ENCODE data around the gene AIMP1. TPM values are rescaled to one million over a fixed set of nuclear protein-coding genes. Genes with fewer than 3 reads are reported as not detected.

AIMP1 gene
- total and polyA plus RNA-seq, 2 experiments from 2014 or later: 33.7 to 53.7 TPM

DNA sequence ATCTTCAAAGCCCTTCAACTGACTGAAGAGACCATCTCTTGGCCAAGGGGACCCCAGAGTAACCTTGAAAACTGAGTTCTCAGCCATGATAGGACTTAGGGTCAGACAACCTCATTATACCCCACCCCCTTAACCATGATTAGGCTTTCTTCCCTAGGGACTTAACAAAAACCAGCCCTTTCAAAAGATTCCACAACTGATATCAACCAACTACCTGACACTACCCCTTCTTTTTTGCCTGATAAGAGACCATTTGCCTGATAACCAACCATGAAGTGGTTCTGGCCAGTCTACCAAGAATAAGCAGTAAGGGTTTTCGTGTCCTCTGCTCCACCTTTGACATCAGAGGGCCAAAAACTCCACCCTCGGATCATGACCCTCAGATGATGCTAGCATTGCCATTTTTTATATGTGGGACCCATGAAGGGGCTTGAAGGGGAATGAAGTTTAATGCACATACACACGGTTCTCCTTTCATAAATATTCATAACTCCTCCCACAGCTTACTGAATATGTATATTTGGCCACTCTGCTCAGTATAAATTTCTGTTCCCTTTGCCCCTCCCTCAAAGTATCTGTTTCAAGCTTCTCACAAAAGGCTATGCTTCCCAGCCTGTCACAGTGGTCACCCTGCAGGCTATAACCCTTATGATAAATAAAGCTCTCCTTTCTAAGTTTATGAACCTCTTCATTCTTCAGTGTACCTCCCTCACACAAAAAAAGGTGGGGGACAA, 12.6 kb upstream of the AIMP1 start:
- 83% methylated on average over 3 of the region's 3 CpGs for WGBS (ENCODE audit: low lambda C conversion rate, missing lambda C conversion rate)
- no peak for DNase-seq (ENCODE audit: low spot score)
- H3K36me3 ChIP-seq (replicated peaks; ENCODE audit: insufficient read depth, low read depth): no peaks in the 10 kb centered on the region
- H2AFZ ChIP-seq: no peak overlapping the region
- no peaks in the 10 kb centered on the region for H4K20me1 ChIP-seq (ENCODE audit: insufficient read depth, poor library complexity, severe bottlenecking)
- H3K4me2 ChIP-seq: no peak overlapping the region
- H3K79me2 ChIP-seq: peaks cover 26% of the 10 kb centered on the region
- H3K9me2 ChIP-seq (replicated peaks; ENCODE audit: insufficient read depth): no peaks in the 10 kb centered on the region
- TF ChIP-seq, protein P1, sequence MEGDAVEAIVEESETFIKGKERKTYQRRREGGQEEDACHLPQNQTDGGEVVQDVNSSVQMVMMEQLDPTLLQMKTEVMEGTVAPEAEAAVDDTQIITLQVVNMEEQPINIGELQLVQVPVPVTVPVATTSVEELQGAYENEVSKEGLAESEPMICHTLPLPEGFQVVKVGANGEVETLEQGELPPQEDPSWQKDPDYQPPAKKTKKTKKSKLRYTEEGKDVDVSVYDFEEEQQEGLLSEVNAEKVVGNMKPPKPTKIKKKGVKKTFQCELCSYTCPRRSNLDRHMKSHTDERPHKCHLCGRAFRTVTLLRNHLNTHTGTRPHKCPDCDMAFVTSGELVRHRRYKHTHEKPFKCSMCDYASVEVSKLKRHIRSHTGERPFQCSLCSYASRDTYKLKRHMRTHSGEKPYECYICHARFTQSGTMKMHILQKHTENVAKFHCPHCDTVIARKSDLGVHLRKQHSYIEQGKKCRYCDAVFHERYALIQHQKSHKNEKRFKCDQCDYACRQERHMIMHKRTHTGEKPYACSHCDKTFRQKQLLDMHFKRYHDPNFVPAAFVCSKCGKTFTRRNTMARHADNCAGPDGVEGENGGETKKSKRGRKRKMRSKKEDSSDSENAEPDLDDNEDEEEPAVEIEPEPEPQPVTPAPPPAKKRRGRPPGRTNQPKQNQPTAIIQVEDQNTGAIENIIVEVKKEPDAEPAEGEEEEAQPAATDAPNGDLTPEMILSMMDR (IDR thresholded peaks at IDR 0.05; ENCODE audit: poor library complexity): no peak
- TF ChIP-seq EZH2phosphoT487 (IDR thresholded peaks at IDR 0.05; ENCODE audit: low read depth, severe bottlenecking, unreplicated experiment): no peak
- no peak for TF ChIP-seq EZH2 (IDR thresholded peaks at IDR 0.05; ENCODE audit: borderline replicate concordance)
- no peak overlapping the region for H3K27ac ChIP-seq
- no peaks in the 10 kb centered on the region for H3K27me3 ChIP-seq
- H3K9me3 ChIP-seq (ENCODE audit: low read depth): no peaks in the 10 kb centered on the region
- no peaks in the 10 kb centered on the region for H3K4me1 ChIP-seq (ENCODE audit: insufficient read depth)
- H3K4me3 ChIP-seq: no peak overlapping the region

DNA sequence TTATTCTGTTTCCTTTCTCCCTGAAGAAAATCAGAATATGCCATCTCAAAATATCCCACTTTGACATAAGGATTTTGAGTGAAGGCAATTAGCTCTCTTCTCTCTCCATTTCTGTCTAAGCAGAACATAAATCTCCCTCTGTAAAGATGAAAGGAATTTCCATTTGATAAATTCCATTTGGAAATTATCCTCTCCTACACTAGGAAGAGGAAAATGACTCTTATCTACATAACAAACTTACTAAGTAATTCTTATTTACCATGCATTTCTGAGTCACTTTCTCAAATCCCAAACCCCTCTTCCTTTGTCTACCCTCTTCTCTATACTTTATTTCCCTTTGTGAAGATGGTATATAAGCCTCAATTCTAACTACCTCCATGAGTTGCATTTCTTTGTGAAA, 11.7 kb upstream of the AIMP1 start:
- no peaks in the 10 kb centered on the region for H3K27me3 ChIP-seq
- no peaks in the 10 kb centered on the region for H3K36me3 ChIP-seq (replicated peaks; ENCODE audit: insufficient read depth, low read depth)
- no peaks in the 10 kb centered on the region for H4K20me1 ChIP-seq (ENCODE audit: insufficient read depth, poor library complexity, severe bottlenecking)
- TF ChIP-seq EZH2 (IDR thresholded peaks at IDR 0.05; ENCODE audit: borderline replicate concordance) (no peak), EZH2phosphoT487 (IDR thresholded peaks at IDR 0.05; ENCODE audit: low read depth, severe bottlenecking, unreplicated experiment) (no peak)
- TF ChIP-seq, protein P1 (IDR thresholded peaks at IDR 0.05; ENCODE audit: poor library complexity): no peak
- no peak overlapping the region for H3K4me3 ChIP-seq
- no peaks in the 10 kb centered on the region for H3K9me2 ChIP-seq (replicated peaks; ENCODE audit: insufficient read depth)
- no peak overlapping the region for H3K27ac ChIP-seq
- H3K9me3 ChIP-seq (ENCODE audit: low read depth): no peaks in the 10 kb centered on the region
- peaks cover 26% of the 10 kb centered on the region for H3K79me2 ChIP-seq
- H2AFZ ChIP-seq: no peak overlapping the region
- no peak overlapping the region for H3K4me2 ChIP-seq
- DNase-seq (ENCODE audit: low spot score): no peak
- no peaks in the 10 kb centered on the region for H3K4me1 ChIP-seq (ENCODE audit: insufficient read depth)

DNA sequence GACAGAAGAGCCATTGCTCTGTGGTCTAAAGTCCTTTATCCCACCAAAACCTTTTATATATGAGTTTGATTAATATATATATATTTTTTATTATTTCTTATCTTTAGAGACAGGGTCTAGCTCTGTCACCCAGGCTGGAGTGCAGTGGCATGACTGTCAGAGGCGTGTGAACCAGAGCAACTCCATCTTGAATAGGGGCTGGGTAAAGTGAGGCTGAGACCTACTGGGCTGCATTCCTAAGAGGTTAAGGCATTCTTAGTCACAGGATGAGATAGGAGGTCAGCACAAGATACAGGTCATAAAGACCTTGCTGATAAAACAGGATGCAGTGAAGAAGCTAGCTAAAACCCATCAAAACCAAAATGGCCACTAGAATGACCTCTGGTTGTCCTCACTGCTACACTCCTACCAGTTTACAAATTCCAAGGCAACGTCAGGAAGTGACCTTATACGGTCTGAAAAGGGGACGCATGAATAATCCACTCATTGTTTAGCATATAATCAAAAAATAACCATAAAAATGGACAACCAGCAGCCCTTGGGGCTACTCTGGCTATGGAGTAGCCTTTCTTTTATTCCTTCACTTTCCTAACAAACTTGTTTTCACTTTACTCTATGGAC, 10.8 kb upstream of the AIMP1 start:
- TF ChIP-seq EZH2 (IDR thresholded peaks at IDR 0.05; ENCODE audit: borderline replicate concordance): no peak
- TF ChIP-seq EZH2phosphoT487 (IDR thresholded peaks at IDR 0.05; ENCODE audit: low read depth, severe bottlenecking, unreplicated experiment): no peak
- TF ChIP-seq, protein P1 (IDR thresholded peaks at IDR 0.05; ENCODE audit: poor library complexity): no peak
- Histone ChIP-seq H3K4me2 (no peak overlapping the region), H3K27ac (no peak overlapping the region), H3K9me2 (replicated peaks; ENCODE audit: insufficient read depth) (no peaks in the 10 kb centered on the region), H3K79me2 (peaks cover 32% of the 10 kb centered on the region), H3K36me3 (replicated peaks; ENCODE audit: insufficient read depth, low read depth) (no peaks in the 10 kb centered on the region), H3K4me3 (no peak overlapping the region), H3K4me1 (ENCODE audit: insufficient read depth) (no peaks in the 10 kb centered on the region), H2AFZ (no peak overlapping the region), H4K20me1 (ENCODE audit: insufficient read depth, poor library complexity, severe bottlenecking) (no peaks in the 10 kb centered on the region), H3K27me3 (no peaks in the 10 kb centered on the region), H3K9me3 (ENCODE audit: low read depth) (no peaks in the 10 kb centered on the region)
- DNase-seq (ENCODE audit: low spot score): no peak
- 88% methylated on average over 4 of the region's 4 CpGs for WGBS (ENCODE audit: low lambda C conversion rate, missing lambda C conversion rate)

All from hepatocyte (in vitro differentiated cells).